HepG2 (cell line): ENCODE measurements around the gene PARVB. TPM values are rescaled to one million over a fixed set of nuclear protein-coding genes. Genes with fewer than 3 reads are reported as not detected.

Experiments used
- polyA plus RNA-seq, 8 experiments: library from polyadenylated mRNA; depleted of rRNA in 3 of 8; stranded (reverse) in 7 of 8; unstranded in 1 of 8; fragments of >200 nt; fragmentation: Illumina TruSeq in 4 of 8; extraction: Trizol in 4 of 8; gene quantifications; 2 replicates each; pipeline versions ENCODE4 v1.2.1 to v1.2.3, GENCODE V29; 2011 to 2016; ENCODE audit warnings: low read depth in 4 of 8, missing spikeins in 1 of 8, mixed read lengths in 1 of 8; ENCODE audit not compliant: insufficient read depth in 1 of 8
- total RNA-seq, 5 experiments: library from RNA; depleted of rRNA; stranded (reverse); fragments of >200 nt; fragmentation: Illumina TruSeq; extraction: Trizol; gene quantifications; 2 replicates each; pipeline ENCODE4 v1.2.3, GENCODE V29; 2016; ENCODE audit warnings: low read depth in 1 of 5
- TF ChIP-seq, protein P1 (sequence below), 2 experiments: sonication (generic) in 1 of 2; formaldehyde crosslinking in 1 of 2; IDR thresholded peaks; 2 replicates each; pipeline versions ENCODE4 v1.6.1 to v1.9.0; 2014 to 2022; ENCODE audit warnings: antibody characterized with exemption in 1 of 2, borderline replicate concordance in 1 of 2, inconsistent platforms in 1 of 2, low read depth in 1 of 2, missing genetic modification reagents in 1 of 2
- TF ChIP-seq, protein P2 (sequence below): sonication (generic); formaldehyde crosslinking; IDR thresholded peaks from 2 replicates; pipeline ENCODE4 v1.4.0; 2020; ENCODE audit warnings: mild to moderate bottlenecking, missing genetic modification reagents

Gene PARVB
- total and polyA plus RNA-seq, 2 of the 13 experiments (the other 11 are each of a cell fraction or from before 2014, with no cell fraction given): 0.11 to 0.15 TPM

DNA sequence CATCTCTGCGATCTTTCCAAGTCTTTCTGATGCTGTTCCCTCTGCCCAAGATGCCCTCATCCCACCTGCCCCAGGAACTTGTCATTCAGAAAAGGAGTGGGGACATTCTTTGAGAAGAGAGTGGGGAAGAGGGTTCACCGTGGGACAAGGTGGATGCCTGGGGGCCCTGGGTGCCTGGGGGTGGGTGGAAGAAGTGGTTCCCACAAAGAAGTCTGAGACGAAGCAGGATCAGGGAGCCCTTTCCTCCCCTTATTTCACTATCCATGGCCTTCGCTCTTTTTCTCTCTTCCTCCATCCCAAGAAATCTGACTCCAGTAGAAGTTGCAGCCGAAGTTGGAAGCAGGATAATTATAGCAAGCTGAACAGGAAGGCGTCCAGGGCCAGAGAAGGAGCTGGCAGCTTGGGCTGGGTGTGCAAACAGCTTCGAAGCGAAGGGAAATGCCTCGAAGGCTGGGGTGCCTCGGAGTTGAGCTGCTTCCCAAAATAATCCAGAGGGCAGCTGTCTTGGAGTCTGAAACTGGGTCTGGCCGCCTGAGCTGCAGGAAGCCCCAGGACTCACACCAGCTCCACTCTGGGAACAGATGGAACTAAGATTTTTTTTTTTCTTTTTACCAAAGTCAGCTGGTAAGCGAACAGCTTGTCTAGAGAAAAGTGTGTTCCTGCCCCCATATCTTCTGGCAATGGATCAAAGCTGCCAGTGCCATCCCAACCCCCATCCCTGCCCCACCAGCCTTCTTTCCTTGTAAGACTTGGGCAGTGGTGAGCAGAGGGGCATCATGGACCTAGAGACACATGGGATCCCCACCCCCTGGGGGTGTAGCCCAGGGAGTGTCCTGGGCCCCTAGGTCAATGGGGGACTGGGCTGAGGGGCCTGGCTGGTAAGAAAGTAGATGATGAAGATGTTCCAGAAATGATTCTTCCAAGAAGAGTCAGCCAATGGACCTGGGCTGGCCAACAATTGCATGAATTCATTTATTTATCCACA, 188.1 kb downstream of the PARVB start (continued):
- TF ChIP-seq, protein P1, sequence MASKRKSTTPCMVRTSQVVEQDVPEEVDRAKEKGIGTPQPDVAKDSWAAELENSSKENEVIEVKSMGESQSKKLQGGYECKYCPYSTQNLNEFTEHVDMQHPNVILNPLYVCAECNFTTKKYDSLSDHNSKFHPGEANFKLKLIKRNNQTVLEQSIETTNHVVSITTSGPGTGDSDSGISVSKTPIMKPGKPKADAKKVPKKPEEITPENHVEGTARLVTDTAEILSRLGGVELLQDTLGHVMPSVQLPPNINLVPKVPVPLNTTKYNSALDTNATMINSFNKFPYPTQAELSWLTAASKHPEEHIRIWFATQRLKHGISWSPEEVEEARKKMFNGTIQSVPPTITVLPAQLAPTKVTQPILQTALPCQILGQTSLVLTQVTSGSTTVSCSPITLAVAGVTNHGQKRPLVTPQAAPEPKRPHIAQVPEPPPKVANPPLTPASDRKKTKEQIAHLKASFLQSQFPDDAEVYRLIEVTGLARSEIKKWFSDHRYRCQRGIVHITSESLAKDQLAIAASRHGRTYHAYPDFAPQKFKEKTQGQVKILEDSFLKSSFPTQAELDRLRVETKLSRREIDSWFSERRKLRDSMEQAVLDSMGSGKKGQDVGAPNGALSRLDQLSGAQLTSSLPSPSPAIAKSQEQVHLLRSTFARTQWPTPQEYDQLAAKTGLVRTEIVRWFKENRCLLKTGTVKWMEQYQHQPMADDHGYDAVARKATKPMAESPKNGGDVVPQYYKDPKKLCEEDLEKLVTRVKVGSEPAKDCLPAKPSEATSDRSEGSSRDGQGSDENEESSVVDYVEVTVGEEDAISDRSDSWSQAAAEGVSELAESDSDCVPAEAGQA (IDR thresholded peaks at IDR 0.05; ENCODE audit: low read depth): no peak
- TF ChIP-seq, protein P1 (CRISPR knock-in tag; IDR thresholded peaks at IDR 0.05; ENCODE audit: borderline replicate concordance): no peak
- TF ChIP-seq, protein P2, sequence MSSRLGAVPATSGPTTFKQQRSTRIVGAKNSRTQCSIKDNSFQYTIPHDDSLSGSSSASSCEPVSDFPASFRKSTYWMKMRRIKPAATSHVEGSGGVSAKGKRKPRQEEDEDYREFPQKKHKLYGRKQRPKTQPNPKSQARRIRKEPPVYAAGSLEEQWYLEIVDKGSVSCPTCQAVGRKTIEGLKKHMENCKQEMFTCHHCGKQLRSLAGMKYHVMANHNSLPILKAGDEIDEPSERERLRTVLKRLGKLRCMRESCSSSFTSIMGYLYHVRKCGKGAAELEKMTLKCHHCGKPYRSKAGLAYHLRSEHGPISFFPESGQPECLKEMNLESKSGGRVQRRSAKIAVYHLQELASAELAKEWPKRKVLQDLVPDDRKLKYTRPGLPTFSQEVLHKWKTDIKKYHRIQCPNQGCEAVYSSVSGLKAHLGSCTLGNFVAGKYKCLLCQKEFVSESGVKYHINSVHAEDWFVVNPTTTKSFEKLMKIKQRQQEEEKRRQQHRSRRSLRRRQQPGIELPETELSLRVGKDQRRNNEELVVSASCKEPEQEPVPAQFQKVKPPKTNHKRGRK: no peak
- TF ChIP-seq, all 625 proteins: peak for 0
